Coronary artery (tissue), 2 donors: ENCODE results near the gene AGBL4.

ENCODE experiments used
- DNase-seq: peaks from one replicate; pipeline ENCODE4 v3.0.0-alpha.2; 2017; ENCODE audit warnings: low spot score
- H3K27ac ChIP-seq, 2 donors: fragments of 200-600 bp; sonication (generic); one replicate each; pipeline ENCODE4 v1.5.1; 2016 to 2019
- H3K4me3 ChIP-seq: fragments of 200-600 bp; sonication (generic); 2 replicates; pipeline ENCODE4 v1.5.1; 2016; ENCODE audit warnings: mild to moderate bottlenecking, moderate library complexity
- CTCF ChIP-seq: fragments of 200-600 bp; sonication (generic); IDR thresholded peaks from one replicate; pipeline ENCODE4 v1.5.1; 2019; ENCODE audit warnings: antibody characterized with exemption

AGBL4 gene

GRCh38 chr1:49723662-49724061, 300.1 kb downstream of the AGBL4 start:
- no peak for TF ChIP-seq CTCF
- DNase-seq: no peak
- no peak overlapping the region for H3K4me3 ChIP-seq
- H3K27ac ChIP-seq: no peak overlapping the region

DNA sequence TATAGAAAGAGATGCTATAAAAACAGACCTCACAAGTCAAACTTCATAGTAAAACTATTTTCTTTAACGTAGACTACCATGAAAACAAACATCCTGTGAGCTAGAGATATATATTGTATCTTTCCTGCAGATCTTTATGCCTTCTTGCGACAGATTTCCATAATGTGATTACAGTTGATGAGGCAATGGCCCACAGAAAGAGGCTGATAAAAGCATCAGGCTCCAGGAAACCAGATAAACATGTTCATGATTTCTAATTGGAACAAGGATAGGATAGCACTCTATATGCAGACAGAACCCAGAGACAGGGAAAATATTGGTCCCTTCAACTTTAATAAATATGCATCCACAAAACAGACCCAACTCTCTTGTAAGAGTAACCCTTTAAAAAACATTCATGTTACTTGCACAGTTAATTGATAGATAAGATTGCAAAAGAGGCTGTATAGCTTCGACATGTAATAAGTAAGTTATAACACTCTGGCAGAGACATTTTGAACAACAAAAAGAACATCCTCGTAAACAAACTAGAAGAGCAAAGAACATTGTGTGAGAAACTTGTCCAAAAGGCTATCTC, 329.4 kb downstream of the AGBL4 start:
- H3K4me3 ChIP-seq: no peak overlapping the region
- no peak for TF ChIP-seq CTCF
- DNase-seq: no peak
- H3K27ac ChIP-seq: no peak overlapping the region

DNA sequence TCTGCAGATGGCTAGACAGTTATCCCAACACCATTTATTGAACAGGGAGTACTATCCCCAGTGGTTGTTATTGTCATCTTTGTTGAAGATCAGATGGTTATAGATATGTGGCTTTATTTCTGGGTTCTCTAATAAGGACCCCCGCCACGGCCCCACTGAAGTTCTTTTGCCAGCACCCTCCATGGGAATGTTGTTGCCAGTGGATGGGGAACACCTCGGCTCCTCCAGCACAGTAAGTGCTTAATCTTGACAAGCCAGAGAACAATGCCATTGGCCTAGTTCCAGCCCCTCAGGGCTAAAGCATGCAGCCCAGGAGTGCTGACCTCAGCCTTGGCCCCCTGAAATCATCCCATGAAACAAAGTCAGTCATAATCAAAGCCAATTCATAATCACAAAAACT, 337.6 kb downstream of the AGBL4 start:
- DNase-seq: no peak
- H3K27ac ChIP-seq: no peak overlapping the region
- no peak for TF ChIP-seq CTCF

DNA sequence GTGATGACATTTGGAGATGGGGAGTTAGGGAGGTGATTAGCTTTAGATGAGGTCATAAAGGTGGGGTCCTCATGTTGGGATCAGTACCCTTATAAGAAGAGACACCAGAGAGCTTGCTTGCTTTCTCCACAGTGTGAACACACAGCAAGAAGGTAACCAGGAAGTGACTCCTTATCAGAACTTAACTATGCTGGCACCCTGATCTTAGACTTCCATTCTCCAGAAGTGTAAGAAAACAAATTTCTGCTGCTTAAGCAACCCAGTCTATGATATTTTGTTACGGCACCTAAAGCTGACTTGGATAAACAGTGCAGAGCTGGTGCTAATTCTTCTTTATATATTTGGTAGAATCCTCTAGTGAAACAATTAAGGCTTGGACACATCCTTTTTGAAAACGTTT, 346.0 kb downstream of the AGBL4 start:
- no peak for DNase-seq
- Histone ChIP-seq H3K4me3 (no peak overlapping the region), H3K27ac (no peak overlapping the region)
- no peak for TF ChIP-seq CTCF

More for the DNA sequence above, 337.6 kb downstream of the AGBL4 start:
- H3K4me3 ChIP-seq: no peak overlapping the region

DNA sequence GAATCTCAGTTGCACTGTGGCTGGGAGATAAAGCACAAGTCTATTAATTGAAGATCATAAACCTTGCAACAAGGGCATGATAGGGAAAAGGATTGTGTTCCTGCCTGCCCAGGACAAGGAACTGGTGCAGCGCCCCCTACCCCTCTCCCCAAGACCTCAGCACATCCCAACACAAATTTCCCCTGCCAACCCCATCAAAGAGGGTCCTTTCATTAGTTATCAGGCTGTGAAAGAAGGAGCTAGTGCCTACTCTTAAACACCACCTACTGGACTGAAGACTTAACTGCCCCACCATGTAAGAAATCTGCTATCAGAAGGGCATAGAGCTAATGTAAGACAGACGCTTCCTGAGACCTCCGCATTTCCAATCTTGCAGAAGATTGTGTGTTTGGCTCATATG, 372.6 kb downstream of the AGBL4 start:
- no peak overlapping the region for H3K4me3 ChIP-seq
- TF ChIP-seq CTCF: no peak
- DNase-seq: no peak
- no peak overlapping the region for H3K27ac ChIP-seq

DNA sequence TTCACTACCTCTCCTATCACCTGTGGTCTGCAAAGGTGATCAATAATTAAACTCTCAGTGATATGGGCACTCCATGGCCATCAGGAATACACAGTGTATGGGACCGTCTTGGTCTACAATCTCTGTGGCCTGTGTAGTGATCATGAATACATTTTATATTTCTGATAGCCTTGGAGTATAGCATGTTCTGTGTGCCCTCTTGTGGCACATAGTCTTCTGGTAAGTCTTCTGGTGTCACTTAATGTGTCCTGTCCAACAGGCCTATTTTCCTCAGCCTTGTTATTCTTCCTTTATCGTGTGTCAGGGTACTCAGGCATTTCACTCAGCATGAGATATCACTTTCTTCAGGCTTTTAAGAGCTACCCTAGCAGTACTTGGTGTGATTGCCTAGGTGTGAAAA, 393.6 kb downstream of the AGBL4 start:
- Histone ChIP-seq H3K4me3 (no peak overlapping the region), H3K27ac (no peak overlapping the region)
- no peak for TF ChIP-seq CTCF
- DNase-seq: no peak

- Histone ChIP-seq H3K4me3 (no peak overlapping the region), H3K27ac (no peak overlapping the region)
- TF ChIP-seq CTCF: no peak
- no peak for DNase-seq
Observed at GRCh38 chr1:49627781-49628180, 396.0 kb downstream of the AGBL4 start.
